Thyroid gland (tissue), 4 donors: ENCODE measurements around the gene TAF9.

ENCODE experiments used
- CTCF ChIP-seq, 6 experiments: fragments of 200-600 bp in 3 of 6; fragments of 450-650 bp in 3 of 6; sonication (generic) in 3 of 6; IDR thresholded peaks; one replicate each; pipeline ENCODE4 v1.5.1; 2016 to 2019; ENCODE audit warnings: antibody characterized with exemption in 6 of 6, mild to moderate bottlenecking in 2 of 6, inconsistent platforms in 1 of 6, moderate library complexity in 1 of 6
- POLR2A ChIP-seq, 2 donors: fragments of 450-650 bp; IDR thresholded peaks; one replicate each; pipeline ENCODE4 v1.6.1; 2017; ENCODE audit warnings: antibody characterized with exemption in 2 of 2, mild to moderate bottlenecking in 2 of 2, moderate library complexity in 1 of 2

- TF ChIP-seq CTCF (IDR thresholded peaks at IDR 0.05) (no peak), POLR2A (IDR thresholded peaks at IDR 0.05) (no peak)
These were observed 4.5 kb downstream of the TAF9 start for GRCh38 chr5:69364850-69365249.
